Measurements from ENCODE around the gene ARHGAP44.
"Not testable (repeated sequence)": the region's sequence is repeated elsewhere in the genome, so short reads cannot be mapped to it uniquely, and the experiment has no call there.

The ARHGAP44 gene

DNA sequence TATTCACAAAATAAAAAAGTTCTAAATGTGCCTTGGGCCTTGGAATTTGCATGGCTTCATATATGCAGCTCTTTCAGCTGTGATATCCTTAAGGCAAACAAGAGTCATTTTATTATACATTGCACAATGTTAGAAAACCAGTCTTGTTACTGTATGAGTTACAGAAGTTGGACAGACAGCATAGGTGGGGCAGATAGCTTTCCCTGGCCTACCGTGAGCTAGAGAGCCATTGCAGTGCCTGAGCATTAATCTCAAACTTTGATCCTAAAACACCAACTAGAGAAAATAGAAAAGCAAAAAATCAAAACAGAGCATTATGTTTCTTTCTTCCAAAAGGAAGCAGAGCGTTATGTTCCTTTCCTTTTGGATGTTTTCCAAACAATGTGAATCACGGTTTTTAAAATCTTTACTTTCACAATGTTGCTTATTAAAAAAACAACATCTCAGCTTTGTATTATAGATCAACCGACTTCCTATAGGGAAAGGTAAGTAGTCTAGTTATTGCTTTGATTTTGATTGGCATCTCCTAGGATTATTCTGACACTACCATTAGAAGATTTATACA, 32.2 kb downstream of the ARHGAP44 start:
- no peak for DNase-seq (ENCODE audit: low read depth, low spot score)

DNA sequence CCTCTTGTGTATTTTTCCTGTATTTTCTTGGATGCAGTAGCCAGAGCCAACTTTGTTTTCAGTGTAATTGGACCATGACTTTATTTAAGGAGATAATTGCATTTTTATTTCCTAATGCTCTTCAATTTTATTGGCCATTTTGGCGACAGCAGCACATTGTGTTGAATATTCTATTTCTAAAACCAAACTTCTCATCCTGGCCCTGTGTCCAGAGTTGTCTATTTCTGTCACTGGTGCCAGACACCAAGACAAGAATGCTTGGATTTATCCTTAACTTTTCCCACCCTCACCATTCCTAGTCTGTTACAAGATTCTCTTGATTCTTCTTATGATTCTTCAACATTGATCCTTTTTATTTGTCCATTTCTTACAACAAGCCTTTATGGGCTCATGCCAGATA, 37.1 kb downstream of the ARHGAP44 start:
- no peak for DNase-seq (ENCODE audit: low read depth, low spot score)

DNA sequence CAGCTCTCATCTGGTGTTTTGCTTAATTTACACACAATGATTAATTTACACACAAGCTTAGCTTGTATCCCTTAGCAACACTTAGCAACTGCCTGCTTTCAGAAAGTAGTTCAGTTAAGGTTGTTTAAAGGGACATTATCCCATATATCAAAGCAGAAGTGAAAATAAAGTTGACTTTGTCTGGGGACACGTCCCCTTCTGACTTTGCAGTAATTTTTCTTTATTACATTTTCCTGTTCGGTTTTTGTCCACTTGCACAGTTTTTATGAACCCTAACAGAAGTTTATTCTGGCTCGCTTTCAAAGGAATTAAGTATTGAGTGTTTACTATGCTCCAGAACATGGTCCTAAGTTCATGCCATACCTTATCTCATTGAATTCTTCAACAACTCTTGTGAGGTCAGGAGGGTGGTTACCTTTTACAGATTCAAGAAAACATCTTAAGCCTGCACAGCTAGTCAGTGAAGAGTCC, 41.5 kb downstream of the ARHGAP44 start:
- DNase-seq (ENCODE audit: low read depth, low spot score): no peak

DNA sequence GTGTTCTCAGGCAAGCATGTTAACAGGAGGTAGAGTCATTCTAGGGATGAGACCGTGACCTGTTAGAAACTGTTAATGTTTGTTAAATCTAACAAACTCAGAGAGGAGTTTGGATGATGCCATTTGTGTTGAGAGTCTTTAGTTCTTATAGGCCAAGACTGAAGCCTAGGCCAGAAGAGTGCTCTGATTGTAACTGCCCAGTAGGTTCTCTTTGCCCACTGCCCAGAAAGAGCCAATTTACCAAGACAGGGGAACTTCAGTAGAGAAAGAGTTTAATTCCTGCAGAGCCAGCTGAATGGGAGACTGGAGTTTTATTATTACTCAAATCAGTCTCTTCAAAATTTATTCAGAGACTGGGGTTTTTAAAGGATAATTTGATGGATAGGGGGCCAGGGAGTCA, 42.5 kb downstream of the ARHGAP44 start:
- DNase-seq (ENCODE audit: low read depth, low spot score): no peak

DNA sequence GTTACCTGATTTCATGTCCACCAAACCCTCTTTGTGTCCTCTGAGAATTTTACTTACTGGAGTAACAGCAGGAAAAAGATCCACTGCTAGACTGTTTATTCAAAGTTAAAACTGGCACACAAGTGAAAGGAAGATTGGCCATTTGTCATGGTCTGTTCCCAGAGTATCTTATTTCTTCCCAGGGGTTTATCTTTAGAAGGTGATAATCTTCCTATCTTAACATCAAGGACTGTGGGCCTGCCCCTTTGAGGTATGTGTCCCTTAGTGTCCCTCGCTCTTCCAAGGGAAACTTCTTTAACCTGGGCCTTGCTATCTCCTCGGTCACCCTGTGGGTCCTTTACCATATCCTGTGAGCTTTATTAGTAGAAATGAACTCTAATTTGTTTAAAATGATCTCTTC, 49.7 kb downstream of the ARHGAP44 start:
- DNase-seq (ENCODE audit: low read depth, low spot score): no peak

DNA sequence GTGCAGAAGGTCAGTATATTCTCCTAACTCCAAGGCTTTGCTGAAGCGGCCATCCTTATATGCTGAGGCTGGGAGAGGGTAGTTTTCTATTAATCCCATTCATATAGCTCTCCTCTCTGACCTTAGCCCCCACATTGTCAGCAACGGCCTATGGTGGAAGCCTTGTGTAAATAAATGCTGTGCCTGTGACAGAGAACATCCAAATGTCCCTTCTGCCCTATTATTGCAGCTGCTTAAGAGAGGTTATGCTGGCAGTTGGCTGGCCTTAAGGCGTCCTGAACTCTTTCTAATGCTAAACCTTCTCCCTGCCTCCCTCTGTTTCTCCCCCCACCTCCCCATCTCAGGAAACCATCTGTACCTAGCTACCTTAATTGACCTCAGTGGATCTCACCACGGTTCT, 53.6 kb downstream of the ARHGAP44 start:
- no peak for DNase-seq (ENCODE audit: low read depth, low spot score)

DNA sequence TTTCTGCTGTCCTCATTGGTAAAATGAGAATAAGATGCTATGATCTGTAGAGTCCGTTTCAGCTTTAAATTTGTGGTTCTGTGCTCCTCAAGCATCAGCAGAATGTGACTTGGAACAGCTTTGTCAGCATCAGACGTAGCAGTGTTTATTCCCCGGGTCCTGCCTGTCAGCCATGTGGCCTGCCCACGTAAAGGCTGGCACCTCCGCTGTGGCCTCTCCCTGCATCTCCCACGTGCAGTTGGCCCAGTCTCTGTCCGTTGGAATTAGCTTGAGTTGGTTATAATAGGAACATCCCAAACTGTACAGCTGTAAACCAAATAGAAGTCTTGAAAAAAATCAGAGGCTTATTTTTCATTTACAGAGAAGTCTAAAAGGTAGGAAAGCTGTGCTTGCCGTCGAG, 61.7 kb downstream of the ARHGAP44 start:
- DNase-seq (ENCODE audit: low read depth, low spot score): no peak

DNA sequence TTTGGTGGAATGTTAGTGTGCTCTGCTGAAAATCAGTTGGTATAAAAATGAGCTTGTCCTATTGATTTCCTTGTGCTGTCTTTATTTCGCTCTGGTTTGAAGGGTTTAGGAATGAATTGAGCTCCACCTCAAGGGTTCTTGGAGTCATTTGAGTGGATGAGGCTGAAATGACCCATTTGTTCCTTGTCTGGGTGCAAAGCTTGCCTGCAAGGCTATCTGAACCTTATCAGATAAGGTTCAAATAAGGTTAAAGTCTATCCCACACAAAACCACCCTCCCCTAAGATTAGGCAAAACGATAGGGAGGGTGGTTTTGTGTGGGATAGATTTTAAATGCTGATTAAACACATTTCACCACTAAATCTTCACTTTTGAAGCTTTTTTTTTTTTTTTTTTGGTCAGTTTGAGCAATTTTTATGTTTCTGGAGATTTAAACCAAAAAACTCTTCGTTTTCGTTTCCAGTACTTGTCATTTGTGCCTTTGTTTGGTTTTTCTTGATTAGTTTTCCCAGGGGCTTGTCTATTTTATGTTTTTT, 62.7 kb downstream of the ARHGAP44 start:
- no peak for DNase-seq (ENCODE audit: low read depth, low spot score)

DNA sequence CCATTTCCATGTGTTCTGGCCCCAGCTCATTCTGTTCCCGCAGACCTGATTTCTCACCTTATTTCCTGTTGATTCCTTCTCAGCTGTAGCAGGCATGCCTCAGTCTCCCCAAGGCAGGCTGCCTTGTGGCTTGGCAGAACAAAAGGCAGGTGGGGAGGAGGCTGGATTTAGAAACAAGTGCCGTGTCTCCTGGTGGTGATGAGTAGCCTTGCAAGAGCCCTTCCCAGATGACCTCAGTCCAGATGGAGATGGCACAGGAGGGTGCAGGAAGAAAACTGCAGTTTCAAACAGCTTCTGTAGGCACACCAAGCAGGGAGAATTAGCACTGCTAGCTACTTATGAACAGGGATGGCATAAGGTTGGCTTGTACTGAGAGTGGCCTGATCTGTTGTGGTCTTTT, 64.6 kb downstream of the ARHGAP44 start:
- no peak for DNase-seq (ENCODE audit: low read depth, low spot score)

DNA sequence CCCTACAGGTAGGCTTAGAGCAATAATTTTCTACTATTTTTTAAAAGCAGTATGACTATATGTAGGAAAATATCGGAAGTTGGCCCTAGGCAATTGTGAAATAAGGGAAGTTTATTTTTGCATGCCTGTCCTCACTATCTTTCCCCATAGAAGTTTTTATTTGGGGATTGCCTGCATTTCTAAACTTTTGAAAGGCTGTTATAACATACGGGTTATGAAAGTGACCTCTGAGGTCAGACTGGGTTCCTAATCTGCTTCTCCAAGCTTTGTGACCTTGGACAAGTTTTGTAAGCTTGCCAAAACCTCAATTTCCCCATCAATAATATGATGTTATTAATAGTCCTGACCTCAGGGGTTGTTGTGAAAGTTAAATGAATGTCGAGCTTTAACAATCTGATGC, 67.1 kb downstream of the ARHGAP44 start:
- no peak for DNase-seq (ENCODE audit: low read depth, low spot score)

DNA sequence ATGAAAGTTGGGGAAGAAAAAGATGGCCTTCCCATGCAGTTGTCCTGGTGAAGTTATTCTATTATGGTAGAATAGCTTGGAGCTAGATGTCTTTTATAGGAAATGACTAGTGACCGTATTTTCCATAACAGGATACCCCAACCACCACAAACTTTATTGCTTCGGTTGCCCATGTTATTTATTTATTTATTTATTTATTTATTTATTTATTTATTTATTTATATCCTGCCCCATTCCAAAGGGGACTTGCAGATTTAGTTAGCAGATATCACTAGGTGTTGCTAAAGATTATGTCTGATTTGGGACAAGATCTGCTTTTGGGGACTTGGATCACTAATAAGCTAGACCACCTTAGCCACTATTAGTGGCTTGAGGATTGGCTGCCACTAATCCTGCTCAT, 68.3 kb downstream of the ARHGAP44 start:
- no peak for DNase-seq (ENCODE audit: low read depth, low spot score)

DNA sequence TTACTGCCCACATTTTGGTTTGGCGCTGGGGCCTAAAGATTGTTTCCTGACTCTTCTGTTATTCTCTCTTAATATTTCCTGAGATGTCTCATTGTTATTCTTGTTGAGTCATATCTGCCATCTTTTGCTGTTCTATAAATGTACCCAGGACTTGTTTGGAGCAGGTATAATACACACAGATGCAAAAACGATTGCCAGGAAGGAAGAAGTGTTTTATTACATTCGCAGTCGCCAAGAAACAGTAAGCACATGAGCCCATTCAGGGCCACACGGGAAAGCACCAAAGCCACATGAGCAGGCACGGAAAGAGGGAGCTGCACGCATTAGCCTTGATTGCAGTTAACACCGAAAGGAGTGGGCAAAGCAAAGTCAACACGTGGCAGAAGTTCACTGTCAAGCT, 70.2 kb downstream of the ARHGAP44 start:
- no peak for DNase-seq (ENCODE audit: low read depth, low spot score)

DNA sequence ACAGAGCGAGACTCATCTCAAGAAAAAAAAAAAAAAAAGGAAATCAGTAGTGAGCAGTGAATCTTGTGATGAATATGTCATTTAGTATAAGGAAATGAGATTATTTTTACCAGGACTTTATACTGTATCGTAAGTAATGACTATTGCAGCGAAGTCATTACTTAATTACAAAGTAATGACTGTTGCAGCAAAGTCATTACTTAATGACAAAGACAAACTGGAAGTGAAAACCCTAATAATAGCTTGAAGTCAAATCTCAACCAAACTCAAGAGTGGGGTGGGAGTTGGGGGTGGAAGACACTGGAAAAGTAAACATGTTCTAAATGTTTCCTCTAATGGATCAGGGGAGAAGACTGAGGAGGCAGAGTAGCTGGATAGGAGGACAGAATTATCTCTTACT, 76.5 kb downstream of the ARHGAP44 start:
- no peak for DNase-seq (ENCODE audit: low read depth, low spot score)

DNA sequence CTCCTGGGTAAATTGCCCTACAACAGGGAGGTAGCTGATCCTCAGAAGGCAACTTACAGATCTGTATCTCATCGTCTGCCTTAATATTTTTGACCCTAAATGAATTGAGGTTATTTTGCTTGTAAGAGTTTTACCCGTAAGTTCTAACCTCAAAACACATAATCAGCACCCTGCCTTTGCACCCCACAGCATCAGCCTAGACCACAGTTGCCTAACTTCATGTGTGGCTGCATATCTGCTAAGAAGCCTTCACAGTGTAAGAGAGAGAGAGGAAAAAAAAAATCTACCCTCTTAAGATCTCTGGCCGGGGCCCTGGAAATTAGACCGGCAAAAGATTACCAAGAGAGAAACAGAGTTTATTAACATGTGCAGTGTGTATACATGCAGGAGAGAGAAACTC, 76.9 kb downstream of the ARHGAP44 start:
- DNase-seq (ENCODE audit: low read depth, low spot score): no peak

DNA sequence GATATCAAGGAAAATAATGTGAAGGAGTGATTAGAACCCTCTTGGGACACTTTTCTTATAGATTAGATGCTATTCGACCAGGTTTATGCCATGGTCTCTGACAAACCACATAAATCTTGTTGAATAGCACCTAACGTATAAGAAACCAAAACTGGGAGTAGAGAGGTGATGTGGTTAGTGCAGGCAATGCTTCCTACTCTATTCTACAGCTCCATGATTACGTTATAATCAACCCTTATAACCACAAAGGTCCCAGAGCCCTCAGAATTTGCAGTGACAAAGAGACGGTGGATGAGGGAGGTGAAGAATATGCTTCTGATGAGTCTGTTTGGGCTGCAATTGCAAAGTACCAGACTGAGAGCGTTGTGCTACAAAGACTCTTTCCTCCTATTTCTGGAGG, 78.4 kb downstream of the ARHGAP44 start:
- DNase-seq (ENCODE audit: low read depth, low spot score): no peak

DNA sequence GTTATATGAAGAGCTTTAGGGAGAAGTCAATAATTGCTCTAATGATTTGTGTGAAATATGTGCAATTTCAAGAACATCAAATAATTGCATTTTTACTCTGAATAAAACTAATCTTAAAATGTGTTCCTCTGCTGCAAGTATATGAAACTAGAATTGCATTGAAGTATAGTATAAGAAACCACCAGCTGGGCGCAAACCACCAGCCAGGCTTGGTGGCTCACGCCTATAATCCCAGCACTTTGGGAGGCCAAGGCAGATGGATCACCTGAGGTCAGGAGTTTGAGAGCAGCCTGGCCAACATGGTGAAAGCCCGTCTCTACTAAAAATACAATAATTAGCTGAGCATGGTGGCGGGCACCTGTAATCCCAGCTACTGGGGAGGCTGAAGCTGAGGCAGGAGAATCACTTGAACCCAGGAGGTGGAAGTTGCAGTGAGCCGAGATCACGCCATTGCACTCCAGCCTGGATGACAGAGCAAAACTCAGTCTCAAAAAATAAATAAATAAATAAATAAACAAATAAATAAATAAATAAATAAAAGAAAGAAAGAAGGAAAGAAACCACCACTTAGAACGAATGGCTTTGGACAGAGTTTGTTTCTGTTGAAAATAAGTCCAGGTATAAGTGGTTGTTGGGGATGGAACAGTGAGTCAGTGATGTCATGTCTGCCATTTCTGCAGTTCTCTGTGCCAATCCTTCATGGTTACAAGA, 84.3 kb downstream of the ARHGAP44 start:
- not testable (repeated sequence) for DNase-seq (ENCODE audit: low read depth, low spot score)

DNA sequence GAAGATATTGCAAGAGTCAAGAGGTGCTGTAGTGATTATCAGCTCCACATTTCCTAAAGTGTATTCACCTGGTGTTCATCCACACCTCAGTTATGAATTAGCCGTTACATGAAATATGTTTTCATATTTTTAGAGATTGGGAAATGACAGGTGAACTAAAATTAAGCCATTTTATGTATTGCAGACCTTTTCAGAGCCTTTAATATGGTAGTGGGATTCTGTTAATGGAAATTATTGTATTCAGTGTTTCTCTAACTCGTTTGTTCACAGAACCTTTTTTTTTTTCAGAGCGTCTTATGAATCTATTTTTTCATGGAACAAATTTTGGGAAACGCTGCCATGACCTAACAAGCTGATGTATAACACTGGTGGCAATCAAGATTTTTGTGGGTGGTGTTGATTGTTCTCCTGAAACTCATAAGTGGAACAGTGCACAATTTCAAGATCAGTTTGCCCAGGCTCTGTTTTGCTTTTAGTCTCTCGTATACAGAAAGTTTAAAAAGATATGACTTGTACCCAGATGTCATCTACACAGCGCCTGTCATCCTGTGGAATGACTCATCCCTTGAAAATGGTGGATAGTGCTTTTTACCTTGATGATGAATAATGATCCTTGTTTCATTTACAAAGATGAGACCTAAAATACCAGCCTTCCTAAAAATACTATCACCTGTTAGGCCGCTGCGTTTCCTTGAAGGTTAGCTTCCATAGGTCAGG, 88.8 kb downstream of the ARHGAP44 start:
- no peak for DNase-seq (ENCODE audit: low read depth, low spot score)

DNA sequence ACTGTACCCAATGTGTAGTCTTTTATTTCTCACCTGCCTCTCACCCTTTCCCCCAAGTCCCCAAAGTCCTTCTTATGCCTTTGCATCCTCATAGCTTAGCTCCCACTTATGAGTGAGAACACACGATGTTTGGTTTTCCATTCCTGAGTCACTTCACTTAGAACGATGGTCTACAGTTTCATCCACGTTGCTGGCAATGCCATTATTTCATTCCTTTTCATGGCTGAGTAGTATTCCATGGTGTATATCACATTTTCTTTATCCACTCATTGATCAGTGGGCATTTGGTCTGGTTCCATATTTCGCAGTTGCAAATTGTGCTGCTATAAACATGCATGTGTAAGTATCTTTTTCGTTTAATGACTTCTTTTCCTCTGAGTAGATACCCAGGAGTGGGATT, 89.8 kb downstream of the ARHGAP44 start:
- not testable (repeated sequence) for DNase-seq (ENCODE audit: low read depth, low spot score)

DNA sequence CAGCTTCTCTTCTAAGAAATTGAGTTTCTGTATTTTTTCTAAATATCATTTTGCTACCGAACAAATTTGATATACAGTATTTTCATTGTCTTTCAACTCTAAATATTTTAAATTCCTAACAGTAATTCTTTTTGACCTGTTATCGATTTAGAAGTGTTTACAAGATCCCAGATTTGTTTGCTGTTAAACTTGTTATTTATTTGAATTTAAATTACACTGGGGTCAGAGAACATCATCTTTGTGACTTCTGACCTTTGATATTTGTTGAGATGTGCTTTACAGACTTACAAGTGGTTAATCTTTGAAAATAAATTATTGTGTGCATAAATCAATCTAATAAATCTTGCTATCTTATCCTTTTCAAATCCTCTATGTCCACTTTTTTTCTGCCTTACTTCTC, 94.2 kb downstream of the ARHGAP44 start:
- DNase-seq (ENCODE audit: low read depth, low spot score): no peak

DNA sequence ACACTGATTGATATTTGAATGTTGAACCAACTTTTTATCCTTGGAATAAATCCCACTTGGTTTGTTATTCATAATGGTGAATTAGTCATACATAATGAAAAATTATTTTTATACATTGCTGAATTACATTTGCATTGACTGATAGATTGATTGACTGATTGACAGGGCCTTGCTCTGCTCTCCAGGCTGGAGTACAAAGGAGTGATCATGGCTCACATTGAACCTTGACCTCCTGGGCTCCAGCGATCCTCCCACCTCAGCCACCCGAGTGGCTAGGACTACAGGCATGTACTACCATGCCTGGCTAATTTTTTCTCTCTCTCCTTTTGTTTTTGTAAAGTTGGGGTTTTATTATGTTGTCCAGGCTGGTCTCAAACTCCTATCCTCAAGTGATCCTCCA, 97.8 kb downstream of the ARHGAP44 start:
- DNase-seq (ENCODE audit: low read depth, low spot score): no peak

DNA sequence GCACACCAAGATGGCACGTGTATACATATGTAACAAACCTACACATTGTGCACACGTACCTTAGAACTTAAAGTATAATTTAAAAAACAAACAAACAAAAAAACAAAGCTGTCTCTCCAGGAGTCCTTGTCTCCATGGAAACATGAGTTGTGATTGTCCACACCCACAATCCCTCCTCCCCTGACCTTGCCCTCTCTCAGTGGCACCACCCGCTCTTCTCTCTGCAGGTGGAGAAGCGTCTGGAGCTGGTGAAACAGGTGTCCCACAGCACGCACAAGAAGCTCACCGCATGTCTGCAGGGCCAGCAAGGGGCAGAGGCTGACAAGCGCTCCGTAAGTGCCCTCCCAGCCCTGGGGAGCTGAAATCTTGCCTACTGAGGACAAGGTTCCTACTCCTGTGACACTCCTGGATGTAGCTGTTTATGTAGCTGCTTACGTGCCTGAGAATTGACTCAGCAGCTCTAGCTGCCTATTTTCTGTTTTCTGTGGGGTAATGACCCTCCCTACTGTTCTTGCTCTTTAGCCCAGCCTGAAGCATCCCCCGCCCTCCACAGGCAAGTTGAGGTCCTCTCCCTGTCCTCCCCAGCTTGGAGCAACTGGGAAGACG, 107.0 kb downstream of the ARHGAP44 start:
- no peak for DNase-seq (ENCODE audit: low read depth, low spot score)

DNA sequence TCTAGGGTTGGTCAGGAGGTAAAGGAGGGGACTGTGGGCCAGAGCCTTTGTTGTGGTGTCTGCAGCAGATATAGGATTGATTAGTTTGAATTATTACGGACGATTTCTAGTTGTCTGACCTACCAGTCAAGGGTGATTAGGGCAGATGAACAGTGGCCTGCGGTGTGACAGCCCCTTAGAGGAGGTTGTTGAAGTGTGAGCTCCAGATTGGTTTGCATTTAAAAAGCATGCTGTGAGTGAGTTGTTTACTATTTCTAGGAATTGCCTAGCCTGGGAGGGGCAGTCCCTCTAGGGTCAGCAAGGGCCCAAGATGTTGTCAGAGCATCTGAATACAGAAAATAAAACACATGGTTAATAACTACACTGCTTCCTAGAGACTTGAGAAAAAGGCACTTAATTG, 108.8 kb downstream of the ARHGAP44 start:
- no peak for DNase-seq (ENCODE audit: low read depth, low spot score)
